HEK293T (cell line): ENCODE measurements around the gene SLC6A19.

Experiments used
- CTCF ChIA-PET: fragments of 350-600 bp; formaldehyde crosslinking; extraction: SDS; loops from one replicate; lab custom pipeline; 2021; ENCODE audit warnings: antibody characterized with exemption, inconsistent platforms; lab: Yijun Ruan, JAX
- POLR2A ChIA-PET: fragments of 350-600 bp; formaldehyde crosslinking; extraction: SDS; loops from one replicate; lab custom pipeline; 2020; ENCODE audit warnings: antibody characterized with exemption, inconsistent platforms; lab: Yijun Ruan, JAX
- DNase-seq: peaks from one replicate; pipeline ENCODE4 v3.0.0; 2012; ENCODE audit warnings: mixed read lengths; ENCODE audit errors: extremely low spot score
- ARNT ChIP-seq: fragments of 450-650 bp; IDR thresholded peaks from 2 replicates; pipeline ENCODE4 v1.6.1; 2017; ENCODE audit warnings: mild to moderate bottlenecking
- BHLHE40 ChIP-seq: fragments of 450-650 bp; IDR thresholded peaks from 2 replicates; pipeline ENCODE4 v1.6.1; 2016; ENCODE audit warnings: mild to moderate bottlenecking, moderate library complexity, borderline replicate concordance
- CTBP1 ChIP-seq: fragments of 450-650 bp; IDR thresholded peaks from 2 replicates; pipeline ENCODE4 v1.6.1; 2016; ENCODE audit warnings: borderline replicate concordance
- ELF4 ChIP-seq: fragments of 450-650 bp; IDR thresholded peaks from 2 replicates; pipeline ENCODE4 v1.6.1; 2017; ENCODE audit warnings: antibody characterized with exemption
- FOXA1 ChIP-seq: fragments of 450-650 bp; IDR thresholded peaks from 2 replicates; pipeline ENCODE4 v1.6.1; 2016; ENCODE audit warnings: mild to moderate bottlenecking
- FOXK2 ChIP-seq: fragments of 450-650 bp; IDR thresholded peaks from 2 replicates; pipeline ENCODE4 v1.6.1; 2016; ENCODE audit warnings: mild to moderate bottlenecking
- FOXM1 ChIP-seq: fragments of 450-650 bp; IDR thresholded peaks from 2 replicates; pipeline ENCODE4 v1.6.1; 2017; ENCODE audit warnings: mild to moderate bottlenecking, borderline replicate concordance
- HDGF ChIP-seq: fragments of 450-650 bp; IDR thresholded peaks from 2 replicates; pipeline ENCODE4 v1.6.1; 2017; ENCODE audit warnings: antibody characterized with exemption, borderline replicate concordance
- L3MBTL2 ChIP-seq: fragments of 450-650 bp; conservative IDR thresholded peaks from 2 replicates; pipeline ENCODE4 v1.6.1; 2016; ENCODE audit warnings: mild to moderate bottlenecking
- LEF1 ChIP-seq: fragments of 450-650 bp; IDR thresholded peaks from 2 replicates; pipeline ENCODE4 v1.6.1; 2017; ENCODE audit warnings: mild to moderate bottlenecking, borderline replicate concordance
- NFRKB ChIP-seq: fragments of 450-650 bp; IDR thresholded peaks from 2 replicates; pipeline ENCODE4 v1.6.1; 2016; ENCODE audit warnings: mild to moderate bottlenecking, moderate library complexity
- SP1 ChIP-seq: fragments of 450-650 bp; IDR thresholded peaks from 2 replicates; pipeline ENCODE4 v1.6.1; 2017
- SUZ12 ChIP-seq: fragments of 450-650 bp; IDR thresholded peaks from 2 replicates; pipeline ENCODE4 v1.6.1; 2016; ENCODE audit warnings: mild to moderate bottlenecking
- TARDBP ChIP-seq: fragments of 450-650 bp; IDR thresholded peaks from 2 replicates; pipeline ENCODE4 v1.6.1; 2016
- ZNF384 ChIP-seq: fragments of 450-650 bp; IDR thresholded peaks from 2 replicates; pipeline ENCODE4 v1.6.1; 2016
- TF ChIP-seq, protein P1 (sequence below): fragments of 450-650 bp; IDR thresholded peaks from 2 replicates; pipeline ENCODE4 v1.6.1; 2016

SLC6A19 gene

DNA sequence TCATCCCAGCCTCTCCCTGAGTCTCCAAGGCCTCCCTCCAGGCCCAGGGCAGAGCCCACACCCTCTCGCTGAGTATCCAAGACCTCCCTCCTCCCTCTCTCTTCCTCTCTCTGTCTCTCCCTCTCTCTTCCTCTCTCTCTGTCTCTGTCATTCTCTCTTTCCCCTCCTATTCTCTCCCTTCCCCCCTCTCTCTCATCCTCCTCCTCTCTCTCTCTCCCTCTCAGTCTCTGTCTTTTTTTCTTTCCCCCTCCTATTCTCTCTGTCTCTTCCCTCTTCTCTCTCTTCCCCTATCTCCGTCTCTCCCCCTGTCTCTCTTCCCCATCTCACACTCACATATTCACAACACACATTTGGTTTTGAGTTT lies 8.1 kb downstream of the SLC6A19 start:
- POLR2A ChIA-PET: no interaction called here
- TF ChIP-seq L3MBTL2 (no peak), NFRKB (no peak), ELF4 (no peak), HDGF (no peak), FOXM1 (no peak), ZNF384 (no peak), FOXK2 (no peak), ARNT (no peak), BHLHE40 (no peak), TARDBP (no peak)
- TF ChIP-seq, protein P1, sequence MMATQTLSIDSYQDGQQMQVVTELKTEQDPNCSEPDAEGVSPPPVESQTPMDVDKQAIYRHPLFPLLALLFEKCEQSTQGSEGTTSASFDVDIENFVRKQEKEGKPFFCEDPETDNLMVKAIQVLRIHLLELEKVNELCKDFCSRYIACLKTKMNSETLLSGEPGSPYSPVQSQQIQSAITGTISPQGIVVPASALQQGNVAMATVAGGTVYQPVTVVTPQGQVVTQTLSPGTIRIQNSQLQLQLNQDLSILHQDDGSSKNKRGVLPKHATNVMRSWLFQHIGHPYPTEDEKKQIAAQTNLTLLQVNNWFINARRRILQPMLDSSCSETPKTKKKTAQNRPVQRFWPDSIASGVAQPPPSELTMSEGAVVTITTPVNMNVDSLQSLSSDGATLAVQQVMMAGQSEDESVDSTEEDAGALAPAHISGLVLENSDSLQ: no peak
- DNase-seq: no peak
- CTCF ChIA-PET: interaction anchor here (0.6 kb wide), 1 partner anchor 40 kb away, joined by 3 read pairs; no protein-coding TSS in a partner anchor

DNA sequence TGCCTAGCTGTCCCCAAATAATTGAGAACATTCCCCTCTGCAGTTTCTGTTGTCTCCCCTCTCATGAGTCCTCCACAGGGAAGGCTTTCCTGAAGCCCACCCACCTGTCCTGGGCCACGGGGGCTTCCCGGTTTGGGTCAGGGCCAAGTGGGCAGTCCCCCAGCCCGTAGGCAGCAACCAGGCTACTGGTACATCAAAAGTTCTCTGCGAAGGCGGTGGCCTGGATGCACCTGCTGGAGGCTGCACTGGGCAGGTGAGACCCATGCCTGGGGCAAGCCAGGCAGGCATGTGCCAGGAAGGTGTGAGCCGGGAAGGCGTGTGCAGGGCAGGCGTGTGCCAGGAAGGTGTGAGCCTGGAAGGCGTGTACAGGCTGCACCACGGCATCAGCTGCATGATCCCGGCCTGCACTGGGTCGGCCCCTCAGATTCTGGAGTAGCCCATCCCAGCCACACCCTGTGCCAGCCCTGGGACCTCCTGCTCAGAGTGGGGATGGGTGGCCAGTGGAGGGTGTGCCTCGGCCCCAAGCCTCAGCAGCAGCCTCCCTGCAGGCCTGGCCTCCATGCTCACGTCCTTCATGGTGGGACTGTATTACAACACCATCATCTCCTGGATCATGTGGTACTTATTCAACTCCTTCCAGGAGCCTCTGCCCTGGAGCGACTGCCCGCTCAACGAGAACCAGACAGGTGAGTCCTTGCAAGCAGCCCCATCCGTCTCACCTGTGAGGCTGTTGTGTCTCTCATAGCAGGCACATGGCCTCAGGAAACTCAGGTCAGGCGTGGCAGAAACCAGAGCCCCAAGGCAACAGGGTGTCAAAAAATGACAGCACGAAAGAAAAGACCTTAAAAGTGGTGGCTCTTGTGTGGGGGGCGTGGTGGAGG lies 8.7 kb downstream of the SLC6A19 start:
- DNase-seq: no peak
- CTCF ChIA-PET: no interaction called here
- POLR2A ChIA-PET: no interaction called here
- no peak for TF ChIP-seq ZNF384
- TF ChIP-seq ARNT: no peak
- no peak for TF ChIP-seq FOXA1
- TF ChIP-seq CTBP1: no peak
- no peak for TF ChIP-seq ELF4
- no peak for TF ChIP-seq BHLHE40
- TF ChIP-seq TARDBP: no peak
- no peak for TF ChIP-seq L3MBTL2
- no peak for TF ChIP-seq LEF1
- TF ChIP-seq SUZ12: no peak
- no peak for TF ChIP-seq FOXK2
- no peak for TF ChIP-seq HDGF

DNA sequence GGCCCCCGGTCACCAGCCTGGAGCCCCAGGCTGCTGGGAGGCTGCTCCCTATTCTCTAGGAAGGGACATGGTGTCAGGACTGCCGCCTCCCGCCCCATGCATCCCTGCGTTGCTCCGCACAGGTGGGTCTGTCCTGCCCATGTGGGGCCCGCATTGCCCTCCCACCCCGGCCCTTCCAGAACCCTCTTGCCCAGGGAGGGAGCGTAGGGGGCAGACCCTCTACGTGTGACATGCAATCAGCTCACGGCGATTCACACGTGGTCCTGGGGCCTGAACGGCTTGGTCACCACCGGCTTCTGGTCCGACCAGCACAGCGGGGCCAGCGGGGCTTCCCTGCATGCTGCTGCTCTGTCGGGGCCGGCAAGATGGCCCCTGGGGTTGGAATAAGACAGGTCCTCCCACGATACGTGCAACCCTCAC lies 9.4 kb downstream of the SLC6A19 start:
- no peak for DNase-seq
- ChIA-PET CTCF (no interaction called here), POLR2A (no interaction called here)
- no peak for TF ChIP-seq LEF1
- no peak for TF ChIP-seq TARDBP
- no peak for TF ChIP-seq NFRKB
- TF ChIP-seq, protein P1: no peak
- TF ChIP-seq L3MBTL2: no peak
- no peak for TF ChIP-seq ARNT
- no peak for TF ChIP-seq ZNF384
- no peak for TF ChIP-seq SUZ12
- no peak for TF ChIP-seq HDGF
- no peak for TF ChIP-seq CTBP1
- no peak for TF ChIP-seq FOXM1
- TF ChIP-seq SP1: no peak
- TF ChIP-seq BHLHE40: no peak
- TF ChIP-seq FOXK2: no peak
- no peak for TF ChIP-seq FOXA1
- TF ChIP-seq ELF4: no peak

DNA sequence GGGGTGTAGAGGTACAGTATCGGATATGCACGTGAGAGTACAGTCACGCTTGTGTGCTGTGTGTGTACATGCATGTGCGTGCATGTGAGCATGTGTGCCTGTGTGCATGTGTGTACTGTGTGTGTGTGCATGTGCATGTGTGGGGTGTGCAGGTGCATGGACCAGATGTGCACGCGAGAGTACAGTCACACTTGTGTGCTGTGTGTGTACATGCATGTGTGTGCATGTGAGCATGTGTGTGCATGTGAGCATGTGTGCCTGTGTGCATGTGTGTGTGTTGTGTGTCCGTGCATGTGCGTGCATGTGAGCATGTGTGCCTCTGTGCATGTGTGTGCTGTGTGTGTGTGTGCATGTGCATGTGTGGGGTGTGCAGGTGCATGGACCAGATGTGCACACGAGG lies 10.3 kb downstream of the SLC6A19 start:
- ChIA-PET POLR2A (no interaction called here), CTCF (no interaction called here)
- no peak for DNase-seq
- TF ChIP-seq HDGF: no peak
- TF ChIP-seq CTBP1: no peak
- no peak for TF ChIP-seq ZNF384
- no peak for TF ChIP-seq SP1

DNA sequence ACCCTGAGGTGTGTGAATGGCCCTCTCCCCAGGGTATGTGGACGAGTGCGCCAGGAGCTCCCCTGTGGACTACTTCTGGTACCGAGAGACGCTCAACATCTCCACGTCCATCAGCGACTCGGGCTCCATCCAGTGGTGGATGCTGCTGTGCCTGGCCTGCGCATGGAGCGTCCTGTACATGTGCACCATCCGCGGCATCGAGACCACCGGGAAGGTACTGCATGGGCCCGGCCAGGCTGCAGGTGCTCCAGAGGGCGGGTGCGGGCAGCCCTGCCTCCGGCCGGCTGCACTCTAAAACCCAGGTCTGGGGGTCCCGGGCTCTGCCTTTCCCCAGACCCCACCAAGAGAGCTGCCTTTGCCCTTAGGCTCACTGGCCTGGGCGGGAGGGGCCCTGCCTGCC lies 10.9 kb downstream of the SLC6A19 start:
- ChIA-PET POLR2A (no interaction called here), CTCF (no interaction called here)
- no peak for TF ChIP-seq LEF1
- TF ChIP-seq FOXA1: no peak
- no peak for TF ChIP-seq TARDBP
- TF ChIP-seq L3MBTL2: no peak
- DNase-seq: no peak

DNA sequence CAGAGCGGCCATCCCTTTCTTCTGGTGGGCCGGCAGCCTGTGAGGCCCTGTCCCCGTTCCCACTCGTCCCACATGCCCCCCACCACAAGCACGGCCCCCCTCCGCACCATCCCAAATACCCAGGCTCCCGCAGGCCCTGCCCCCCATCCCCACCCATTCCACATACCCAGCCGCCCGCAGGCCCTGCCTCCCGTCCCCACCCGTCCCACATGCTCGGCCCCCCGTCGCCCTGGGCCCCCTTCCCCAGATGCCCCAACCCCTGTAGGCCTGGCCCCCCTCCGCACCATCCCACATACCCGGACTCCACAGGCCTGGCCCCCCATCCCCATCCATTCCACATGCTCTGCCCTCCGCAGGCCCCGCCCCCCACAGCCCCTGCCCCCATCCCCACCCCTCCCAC lies 11.5 kb downstream of the SLC6A19 start:
- no peak for DNase-seq
- no peak for TF ChIP-seq BHLHE40
- TF ChIP-seq, protein P1: no peak
- TF ChIP-seq LEF1: no peak
- TF ChIP-seq FOXM1: no peak
- no peak for TF ChIP-seq ZNF384
- TF ChIP-seq ELF4: no peak
- TF ChIP-seq NFRKB: no peak
- TF ChIP-seq FOXK2: no peak
- TF ChIP-seq SP1: no peak
- TF ChIP-seq SUZ12: no peak
- no peak for TF ChIP-seq FOXA1
- TF ChIP-seq ARNT: no peak
- no peak for TF ChIP-seq TARDBP
- TF ChIP-seq L3MBTL2: no peak
- no peak for TF ChIP-seq CTBP1
- no peak for TF ChIP-seq HDGF
- ChIA-PET CTCF (no interaction called here), POLR2A (no interaction called here)
